HG03442 (cell line): ENCODE data around the gene TRIP10.
"Not testable (repeated sequence)": the region's sequence is repeated elsewhere in the genome, so short reads cannot be mapped to it uniquely, and the experiment has no call there.

Experiments
- ATAC-seq: cut with Tn5 transposase; IDR thresholded peaks from one replicate; pipeline ENCODE4 v1.9.1; 2021; ENCODE audit warnings: mild to moderate bottlenecking, moderate library complexity; ENCODE audit not compliant: unreplicated experiment

Gene TRIP10

GRCh38 chr19:6739390-6739882, at the start of gene TRIP10:
Gene TRIP10, plus strand, starts transcription at chr19:6739680. Its CDS starts 82 bp downstream, at chr19:6739762.
- no peak for ATAC-seq

GRCh38 chr19:6690160-6690885, 49.2 kb upstream of the TRIP10 start:
- ATAC-seq, result no peak

- ATAC-seq, result no peak
Observed at GRCh38 chr19:6691342-6691741, 48.1 kb upstream of the TRIP10 start.

- ATAC-seq, result no peak
Observed at GRCh38 chr19:6692027-6692426, 47.5 kb upstream of the TRIP10 start.

GRCh38 chr19:6693056-6693471, 46.4 kb upstream of the TRIP10 start:
- no peak for ATAC-seq

GRCh38 chr19:6693681-6694080, 45.8 kb upstream of the TRIP10 start:
- no peak for ATAC-seq

- ATAC-seq, result no peak
Observed at GRCh38 chr19:6694147-6694815, 45.2 kb upstream of the TRIP10 start.

GRCh38 chr19:6696239-6696820, 43.1 kb upstream of the TRIP10 start:
- no peak for ATAC-seq

GRCh38 chr19:6697291-6697690, 42.2 kb upstream of the TRIP10 start:
- no peak for ATAC-seq

GRCh38 chr19:6699935-6700334, 39.5 kb upstream of the TRIP10 start:
- no peak for ATAC-seq

GRCh38 chr19:6700586-6701316, 38.7 kb upstream of the TRIP10 start:
- ATAC-seq, result no peak

GRCh38 chr19:6705931-6706632, 33.4 kb upstream of the TRIP10 start:
- ATAC-seq, result no peak

- no peak for ATAC-seq
Observed at GRCh38 chr19:6706633-6706958, 32.9 kb upstream of the TRIP10 start.

- ATAC-seq, result no peak
Observed at GRCh38 chr19:6707011-6707657, 32.3 kb upstream of the TRIP10 start.

- no peak for ATAC-seq
Observed at GRCh38 chr19:6707658-6708018, 31.8 kb upstream of the TRIP10 start.

GRCh38 chr19:6708346-6708745, 31.1 kb upstream of the TRIP10 start:
- no peak for ATAC-seq

GRCh38 chr19:6708913-6709312, 30.6 kb upstream of the TRIP10 start:
- not testable (repeated sequence) for ATAC-seq

GRCh38 chr19:6709549-6709948, 29.9 kb upstream of the TRIP10 start:
- no peak for ATAC-seq

- ATAC-seq, result no peak
Observed at GRCh38 chr19:6710273-6711077, 29.0 kb upstream of the TRIP10 start.

- ATAC-seq, result no peak
Observed at GRCh38 chr19:6711078-6711361, 28.5 kb upstream of the TRIP10 start.
